Left ventricle myocardium superior (tissue), 1 donor: ENCODE results near the gene SLC35D2. TPM values are rescaled to one million over a fixed set of nuclear protein-coding genes. Genes with fewer than 3 reads are reported as not detected.
"Not testable (repeated sequence)": the region's sequence is repeated elsewhere in the genome, so short reads cannot be mapped to it uniquely, and the experiment has no call there.

Experiments
- ATAC-seq: fragments of 200-7000 bp; cut with Tn5 transposase; one replicate; pipeline ENCODE4 v1.9.1; 2020; ENCODE audit warnings: mild to moderate bottlenecking, moderate library complexity
- DNase-seq: peaks from one replicate; pipeline ENCODE4 v3.0.0-alpha.2; 2020
- intact Hi-C: fragments of 100-400 bp; cut with micrococcal nuclease; formaldehyde crosslinking; loops from one replicate; pipeline ENCODE4 v1.11.0; 2022
- total RNA-seq: library from RNA; stranded (reverse); fragmentation: NEBNext Ultra II Directional; extraction: Animal tissue kit (Norgen Biotek cat#: 25700); gene quantifications from one replicate; pipeline ENCODE4 v1.2.1, GENCODE V29; 2021
- donor health status: DM: no; HTN: yes; CAD: no; lungs with severe emphysema.

The SLC35D2 gene
- total RNA-seq, 1 donor from 2014 or later, result 16.0 TPM

GRCh38 chr9:96322736-96323135 lies 60.8 kb downstream of the SLC35D2 start:
- intact Hi-C loops, DNase-seq, ATAC-seq: not testable (repeated sequence)

GRCh38 chr9:96322210-96322609 lies 61.3 kb downstream of the SLC35D2 start:
- intact Hi-C loops, DNase-seq, ATAC-seq: not testable (repeated sequence)

- no peak for ATAC-seq
- DNase-seq, result no peak
- intact Hi-C loops, result no loop called here
Observed at GRCh38 chr9:96321515-96321914, 62.0 kb downstream of the SLC35D2 start.

GRCh38 chr9:96320749-96321280 lies 62.7 kb downstream of the SLC35D2 start:
- ATAC-seq (no peak), DNase-seq (no peak)
- intact Hi-C loops, result no loop called here

- ATAC-seq (no peak), DNase-seq (no peak)
- intact Hi-C loops, result loop anchor here (10.0 kb wide), 1 partner anchor 94 kb away; no protein-coding TSS in a partner anchor
Observed at GRCh38 chr9:96318921-96319565, 64.5 kb downstream of the SLC35D2 start.

GRCh38 chr9:96317335-96317980 lies 66.1 kb downstream of the SLC35D2 start:
- DNase-seq, result peak; percentile 73
- intact Hi-C loops, result loop anchor here (10.0 kb wide), 1 partner anchor 93 kb away; no protein-coding TSS in a partner anchor
- peak; percentile 67 for ATAC-seq

- no peak for DNase-seq
- intact Hi-C loops, result loop anchor here (10.0 kb wide), 1 partner anchor 85 kb away; no protein-coding TSS in a partner anchor
- ATAC-seq, result no peak
Observed at GRCh38 chr9:96309850-96310249, 73.7 kb downstream of the SLC35D2 start.

GRCh38 chr9:96306958-96307357 lies 76.6 kb downstream of the SLC35D2 start:
- intact Hi-C loops, DNase-seq: not testable (repeated sequence)

GRCh38 chr9:96305171-96305570 lies 78.3 kb downstream of the SLC35D2 start:
- ATAC-seq (no peak), DNase-seq (no peak)
- intact Hi-C loops, result no loop called here

More at GRCh38 chr9:96306958-96307357, 76.6 kb downstream of the SLC35D2 start:
- not testable (repeated sequence) for ATAC-seq

- intact Hi-C loops, result no loop called here
- DNase-seq (no peak), ATAC-seq (no peak)
Observed at GRCh38 chr9:96304230-96304629, 79.3 kb downstream of the SLC35D2 start.

- intact Hi-C loops, result no loop called here
- DNase-seq, result no peak
- no peak for ATAC-seq
Observed at GRCh38 chr9:96302021-96302420, 81.5 kb downstream of the SLC35D2 start, which contains the start of gene HSD17B3. TSS of gene HSD17B3 (minus strand) at chr9:96302176. CDS start at chr9:96302104, 72 bp downstream.

- ATAC-seq (no peak), DNase-seq (no peak)
- intact Hi-C loops, result no loop called here
Observed at GRCh38 chr9:96299823-96300222, 83.7 kb downstream of the SLC35D2 start.

GRCh38 chr9:96294159-96294545 lies 89.4 kb downstream of the SLC35D2 start:
- DNase-seq (no peak), ATAC-seq (no peak)
- intact Hi-C loops, result no loop called here

- intact Hi-C loops, result no loop called here
- no peak for DNase-seq
- no peak for ATAC-seq
Observed at GRCh38 chr9:96293498-96294158, 89.9 kb downstream of the SLC35D2 start.

GRCh38 chr9:96289392-96289791 lies 94.1 kb downstream of the SLC35D2 start:
- ATAC-seq (no peak), DNase-seq (no peak)
- intact Hi-C loops, result no loop called here

GRCh38 chr9:96281641-96282040 lies 101.9 kb downstream of the SLC35D2 start:
- intact Hi-C loops, result no loop called here
- DNase-seq (no peak), ATAC-seq (no peak)

GRCh38 chr9:96279932-96280331 lies 103.6 kb downstream of the SLC35D2 start:
- intact Hi-C loops, result no loop called here
- DNase-seq, result no peak
- ATAC-seq, result no peak

- ATAC-seq (no peak), DNase-seq (no peak)
- intact Hi-C loops, result no loop called here
Observed at GRCh38 chr9:96274939-96275338, 108.6 kb downstream of the SLC35D2 start.
